Measurements from ENCODE around the gene PLCG2.

Gene PLCG2

GRCh38 chr16:81818568-81818896 lies 39.4 kb downstream of the PLCG2 start:
- Mint-ChIP-seq H3K27ac (no peak overlapping the region), H3K36me3 (ENCODE audit: low read depth) (peaks cover 24% of the 10 kb centered on the region)

GRCh38 chr16:81818905-81819304 lies 39.8 kb downstream of the PLCG2 start:
- Mint-ChIP-seq H3K36me3 (ENCODE audit: low read depth) (peaks cover 28% of the 10 kb centered on the region), H3K4me1 (ENCODE audit: low read depth) (peaks cover 91% of the 10 kb centered on the region), H3K27ac (no peak overlapping the region), H3K27me3 (no peaks in the 10 kb centered on the region), H3K9me3 (no peaks in the 10 kb centered on the region), H3K4me3 (no peak overlapping the region)
- intact Hi-C loops (cut with micrococcal nuclease), result no loop called here

More at GRCh38 chr16:81818568-81818896, 39.4 kb downstream of the PLCG2 start:
- Mint-ChIP-seq H3K9me3 (no peaks in the 10 kb centered on the region), H3K4me1 (ENCODE audit: low read depth) (peaks cover 91% of the 10 kb centered on the region), H3K4me3 (no peak overlapping the region), H3K27me3 (no peaks in the 10 kb centered on the region)
- intact Hi-C loops (cut with micrococcal nuclease), result no loop called here

- Mint-ChIP-seq H3K36me3 (ENCODE audit: low read depth) (peaks cover 52% of the 10 kb centered on the region), H3K27me3 (no peaks in the 10 kb centered on the region), H3K4me3 (no peak overlapping the region), H3K27ac (peak overlapping the region; percentile 75), H3K9me3 (peaks cover 7% of the 10 kb centered on the region), H3K4me1 (ENCODE audit: low read depth) (peaks cover 85% of the 10 kb centered on the region)
- intact Hi-C loops (cut with micrococcal nuclease), result no loop called here
Observed at GRCh38 chr16:81821436-81822128, 42.5 kb downstream of the PLCG2 start.

- Mint-ChIP-seq H3K4me3 (no peak overlapping the region), H3K9me3 (peaks cover 7% of the 10 kb centered on the region), H3K4me1 (ENCODE audit: low read depth) (peaks cover 80% of the 10 kb centered on the region), H3K27ac (peak overlapping the region; percentile 75), H3K27me3 (no peaks in the 10 kb centered on the region), H3K36me3 (ENCODE audit: low read depth) (peaks cover 67% of the 10 kb centered on the region)
- intact Hi-C loops (cut with micrococcal nuclease), result no loop called here
Observed at GRCh38 chr16:81823111-81823510, 44.0 kb downstream of the PLCG2 start.

GRCh38 chr16:81823734-81824133 lies 44.6 kb downstream of the PLCG2 start:
- Mint-ChIP-seq H3K4me1 (ENCODE audit: low read depth) (peaks cover 79% of the 10 kb centered on the region), H3K36me3 (ENCODE audit: low read depth) (peaks cover 71% of the 10 kb centered on the region), H3K27me3 (no peaks in the 10 kb centered on the region), H3K4me3 (peak overlapping the region; percentile 37), H3K9me3 (peaks cover 7% of the 10 kb centered on the region), H3K27ac (peak overlapping the region; percentile 75)
- intact Hi-C loops (cut with micrococcal nuclease), result no loop called here

- H3K27me3 Mint-ChIP-seq, result no peaks in the 10 kb centered on the region
- H3K9me3 Mint-ChIP-seq, result peaks cover 7% of the 10 kb centered on the region
- no peak overlapping the region for H3K4me3 Mint-ChIP-seq
- intact Hi-C loops (cut with micrococcal nuclease), result no loop called here
- no peak overlapping the region for H3K27ac Mint-ChIP-seq
- peaks cover 81% of the 10 kb centered on the region for H3K4me1 Mint-ChIP-seq (ENCODE audit: low read depth)
- peaks cover 79% of the 10 kb centered on the region for H3K36me3 Mint-ChIP-seq (ENCODE audit: low read depth)
Observed at GRCh38 chr16:81826523-81826922, 47.4 kb downstream of the PLCG2 start.

- intact Hi-C loops (cut with micrococcal nuclease), result loop anchor here (10.0 kb wide), 1 partner anchor 86 kb away; no protein-coding TSS in a partner anchor
- no peak overlapping the region for H3K4me3 Mint-ChIP-seq
- H3K4me1 Mint-ChIP-seq (ENCODE audit: low read depth), result peaks cover 79% of the 10 kb centered on the region
- no peaks in the 10 kb centered on the region for H3K27me3 Mint-ChIP-seq
- H3K9me3 Mint-ChIP-seq, result no peaks in the 10 kb centered on the region
- H3K27ac Mint-ChIP-seq, result peak overlapping the region; percentile 64
- H3K36me3 Mint-ChIP-seq (ENCODE audit: low read depth), result peaks cover 63% of the 10 kb centered on the region
Observed at GRCh38 chr16:81830845-81831540, 51.9 kb downstream of the PLCG2 start.

- no peaks in the 10 kb centered on the region for H3K9me3 Mint-ChIP-seq
- intact Hi-C loops (cut with micrococcal nuclease), result loop anchor here (10.0 kb wide), 1 partner anchor 87 kb away; no protein-coding TSS in a partner anchor
- peak overlapping the region; percentile 64 for H3K27ac Mint-ChIP-seq
- H3K4me3 Mint-ChIP-seq, result peak overlapping the region; percentile 13
- H3K27me3 Mint-ChIP-seq, result no peaks in the 10 kb centered on the region
- H3K4me1 Mint-ChIP-seq (ENCODE audit: low read depth), result peaks cover 83% of the 10 kb centered on the region
- peaks cover 63% of the 10 kb centered on the region for H3K36me3 Mint-ChIP-seq (ENCODE audit: low read depth)
Observed at GRCh38 chr16:81831722-81832126, 52.6 kb downstream of the PLCG2 start.

- intact Hi-C loops (cut with micrococcal nuclease), result loop anchor here (10.0 kb wide), 1 partner anchor 88 kb away; no protein-coding TSS in a partner anchor
- no peak overlapping the region for H3K4me3 Mint-ChIP-seq
- H3K27me3 Mint-ChIP-seq, result no peaks in the 10 kb centered on the region
- H3K36me3 Mint-ChIP-seq (ENCODE audit: low read depth), result peaks cover 50% of the 10 kb centered on the region
- no peaks in the 10 kb centered on the region for H3K9me3 Mint-ChIP-seq
- peaks cover 86% of the 10 kb centered on the region for H3K4me1 Mint-ChIP-seq (ENCODE audit: low read depth)
- H3K27ac Mint-ChIP-seq, result peak overlapping the region; percentile 64
Observed at GRCh38 chr16:81832801-81833547, 53.9 kb downstream of the PLCG2 start.

GRCh38 chr16:81833751-81834150 lies 54.7 kb downstream of the PLCG2 start:
- H3K4me3 Mint-ChIP-seq, result no peak overlapping the region
- no peaks in the 10 kb centered on the region for H3K27me3 Mint-ChIP-seq
- peak overlapping the region; percentile 60 for H3K27ac Mint-ChIP-seq
- peaks cover 86% of the 10 kb centered on the region for H3K4me1 Mint-ChIP-seq (ENCODE audit: low read depth)
- H3K36me3 Mint-ChIP-seq (ENCODE audit: low read depth), result peaks cover 43% of the 10 kb centered on the region
- H3K9me3 Mint-ChIP-seq, result no peaks in the 10 kb centered on the region
- intact Hi-C loops (cut with micrococcal nuclease), result loop anchor here (10.0 kb wide), 1 partner anchor 89 kb away; no protein-coding TSS in a partner anchor

GRCh38 chr16:81834868-81835267 lies 55.8 kb downstream of the PLCG2 start:
- no peaks in the 10 kb centered on the region for H3K9me3 Mint-ChIP-seq
- no peaks in the 10 kb centered on the region for H3K27me3 Mint-ChIP-seq
- intact Hi-C loops (cut with micrococcal nuclease), result loop anchor here (5.0 to 10.0 kb wide), 2 partner anchors 38 to 90 kb away; no protein-coding TSS in a partner anchor
- no peak overlapping the region for H3K27ac Mint-ChIP-seq
- peaks cover 35% of the 10 kb centered on the region for H3K36me3 Mint-ChIP-seq (ENCODE audit: low read depth)
- H3K4me1 Mint-ChIP-seq (ENCODE audit: low read depth), result peaks cover 79% of the 10 kb centered on the region
- H3K4me3 Mint-ChIP-seq, result no peak overlapping the region

- intact Hi-C loops (cut with micrococcal nuclease), result loop anchor here (5.0 to 10.0 kb wide), 2 partner anchors 39 to 92 kb away; no protein-coding TSS in a partner anchor
- no peaks in the 10 kb centered on the region for H3K27me3 Mint-ChIP-seq
- peaks cover 22% of the 10 kb centered on the region for H3K36me3 Mint-ChIP-seq (ENCODE audit: low read depth)
- H3K4me1 Mint-ChIP-seq (ENCODE audit: low read depth), result peaks cover 74% of the 10 kb centered on the region
- H3K27ac Mint-ChIP-seq, result peak overlapping the region; percentile 79
- H3K4me3 Mint-ChIP-seq, result no peak overlapping the region
- H3K9me3 Mint-ChIP-seq, result no peaks in the 10 kb centered on the region
Observed at GRCh38 chr16:81836279-81837054, 57.4 kb downstream of the PLCG2 start.

GRCh38 chr16:81837312-81837751 lies 58.2 kb downstream of the PLCG2 start:
- H3K27ac Mint-ChIP-seq, result peak overlapping the region; percentile 79
- peak overlapping the region; percentile 32 for H3K4me3 Mint-ChIP-seq
- H3K36me3 Mint-ChIP-seq (ENCODE audit: low read depth), result peaks cover 21% of the 10 kb centered on the region
- intact Hi-C loops (cut with micrococcal nuclease), result loop anchor here (5.0 to 10.0 kb wide), 2 partner anchors 40 to 93 kb away; no protein-coding TSS in a partner anchor
- H3K27me3 Mint-ChIP-seq, result no peaks in the 10 kb centered on the region
- H3K9me3 Mint-ChIP-seq, result no peaks in the 10 kb centered on the region
- H3K4me1 Mint-ChIP-seq (ENCODE audit: low read depth), result peaks cover 74% of the 10 kb centered on the region
